GM12878 (cell line): ENCODE measurements around the gene TMEM235. TPM values are rescaled to one million over a fixed set of nuclear protein-coding genes. Genes with fewer than 3 reads are reported as not detected.

Source experiments
- ATAC-seq: fragments of 200-7000 bp; cut with Tn5 transposase; 3 replicates; pipeline ENCODE4 v1.9.1; 2020; ENCODE audit warnings: mild to moderate bottlenecking, moderate library complexity
- BruUV-seq: library from RNA; stranded (reverse); fragments of 400-500 nt; replicated peaks from 2 replicates; lab custom pipeline; 2021; lab: Mats Ljungman, UMichigan
- CTCF ChIA-PET: fragments of 300-600 bp; sonication (Branson Sonifier 250); formaldehyde crosslinking; extraction: SDS; loops from one replicate; lab custom pipeline; 2021; ENCODE audit warnings: inconsistent platforms; lab: Yijun Ruan, JAX
- POLR2A ChIA-PET: fragments of 350-600 bp; formaldehyde crosslinking; extraction: SDS; loops from one replicate; lab custom pipeline; 2021; ENCODE audit warnings: inconsistent platforms; lab: Charles Lee
- RAD21 ChIA-PET: fragments of 300-600 bp; sonication (Branson Sonifier 250); formaldehyde crosslinking; loops from one replicate; lab custom pipeline; 2023; ENCODE audit warnings: antibody characterized with exemption; ENCODE audit not compliant: unreplicated experiment; lab: Charles Lee
- SMC1A ChIA-PET: fragments of 300-600 bp; sonication (Branson Sonifier 250); formaldehyde crosslinking; loops from one replicate; lab custom pipeline; 2023; ENCODE audit not compliant: unreplicated experiment, uncharacterized antibody; lab: Charles Lee
- DNase-seq: peaks from one replicate; pipeline ENCODE4 v3.0.0-alpha.2; 2011; ENCODE audit warnings: low read depth, low spot score
- FAIRE-seq: peaks from 3 replicates; lab custom pipeline; 2011; peaks lifted over from hg19 to GRCh38; lab: Jason Lieb, UNC
- H2AFZ ChIP-seq: 2 replicates; pipeline ENCODE4 v1.6.0; 2011; ENCODE audit warnings: low read depth, low read length, control low read depth; ENCODE audit not compliant: control insufficient read depth
- H3K27ac ChIP-seq: 2 replicates; pipeline ENCODE4 v1.5.1; 2011; ENCODE audit warnings: control low read depth; ENCODE audit not compliant: control insufficient read depth, insufficient read depth
- H3K27me3 ChIP-seq, 2 experiments: replicated peaks in 1 of 2; 2 replicates each; pipeline versions ENCODE4 v1.6.0 to v1.6.1; 2011; ENCODE audit warnings: low read length in 1 of 2; ENCODE audit not compliant: control insufficient read depth in 2 of 2, insufficient read depth in 2 of 2
- H3K36me3 ChIP-seq, 2 experiments: 2 replicates each; pipeline ENCODE4 v1.5.1; 2011; ENCODE audit warnings: low read length in 1 of 2; ENCODE audit not compliant: control insufficient read depth in 2 of 2, insufficient read depth in 2 of 2
- H3K4me1 ChIP-seq: 2 replicates; pipeline ENCODE4 v1.6.1; 2011; ENCODE audit warnings: mild to moderate bottlenecking, low read length, moderate library complexity, mixed read lengths; ENCODE audit not compliant: control insufficient read depth, insufficient read depth
- H3K4me2 ChIP-seq: 2 replicates; pipeline ENCODE4 v1.6.0; 2011; ENCODE audit warnings: control low read depth; ENCODE audit not compliant: control insufficient read depth, insufficient read depth
- H3K4me3 ChIP-seq: fragments of 200-600 bp; sonication (generic); 2 replicates; pipeline ENCODE4 v1.5.1; 2016
- H3K79me2 ChIP-seq: 2 replicates; pipeline ENCODE4 v1.6.0; 2011; ENCODE audit warnings: low read length; ENCODE audit not compliant: control insufficient read depth, insufficient read depth
- H3K9ac ChIP-seq: 2 replicates; pipeline ENCODE4 v1.8.0; 2011; ENCODE audit warnings: low read length, control low read depth, mixed read lengths; ENCODE audit not compliant: control insufficient read depth, insufficient read depth
- H3K9me3 ChIP-seq: replicated peaks from 3 replicates; pipeline ENCODE4 v1.5.1; 2011; ENCODE audit warnings: mild to moderate bottlenecking, low read length; ENCODE audit not compliant: control insufficient read depth, insufficient read depth
- H4K20me1 ChIP-seq: 2 replicates; pipeline ENCODE4 v1.6.0; 2011; ENCODE audit not compliant: control insufficient read depth, insufficient read depth
- BCL11A ChIP-seq: IDR thresholded peaks from 2 replicates; pipeline ENCODE4 v1.6.1; 2011; ENCODE audit warnings: low read depth, low read length
- CHD1 ChIP-seq: IDR thresholded peaks from 2 replicates; pipeline ENCODE4 v1.6.1; 2012; ENCODE audit warnings: low read depth, low read length, improper control_type of control experiment
- CHD2 ChIP-seq: IDR thresholded peaks from 2 replicates; pipeline ENCODE4 v1.6.1; 2011; ENCODE audit warnings: low read depth, low read length, improper control_type of control experiment, borderline replicate concordance
- CTCF ChIP-seq, 3 experiments: IDR thresholded peaks in 2 of 3; conservative IDR thresholded peaks in 1 of 3; 2 replicates each; pipeline ENCODE4 v1.5.1; 2011; ENCODE audit warnings: low read depth in 3 of 3, low read length in 3 of 3, mild to moderate bottlenecking in 3 of 3, control low read depth in 2 of 3, moderate library complexity in 2 of 3, inconsistent platforms in 1 of 3, mixed read lengths in 1 of 3; ENCODE audit not compliant: control insufficient read depth in 2 of 3, insufficient read depth in 1 of 3; ENCODE audit errors: extremely low read depth in 1 of 3
- DPF2 ChIP-seq: fragments of 450-650 bp; IDR thresholded peaks from 2 replicates; pipeline ENCODE4 v1.6.1; 2017; ENCODE audit warnings: mild to moderate bottlenecking
- MTA3 ChIP-seq: IDR thresholded peaks from 2 replicates; pipeline ENCODE4 v1.6.1; 2012; ENCODE audit warnings: low read length, inconsistent platforms, borderline replicate concordance
- NR2C1 ChIP-seq: fragments of 450-650 bp; IDR thresholded peaks from 2 replicates; pipeline ENCODE4 v1.6.1; 2017; ENCODE audit warnings: antibody characterized with exemption, mild to moderate bottlenecking, moderate library complexity
- POU2F2 ChIP-seq: IDR thresholded peaks from 3 replicates; pipeline ENCODE4 v1.6.1; 2011; ENCODE audit warnings: low read depth, mild to moderate bottlenecking, low read length, borderline replicate concordance
- RAD21 ChIP-seq: IDR thresholded peaks from 2 replicates; pipeline ENCODE4 v1.6.1; 2011; ENCODE audit warnings: mild to moderate bottlenecking, low read depth, low read length, moderate library complexity; ENCODE audit not compliant: insufficient read depth
- SKIL ChIP-seq: fragments of 450-650 bp; IDR thresholded peaks from 2 replicates; pipeline ENCODE4 v1.6.1; 2017; ENCODE audit warnings: mild to moderate bottlenecking, low read depth, inconsistent platforms; ENCODE audit not compliant: poor library complexity, severe bottlenecking
- WGBS: methylation state at CpG from one replicate; pipeline ENCODE4 v1.1.6; 2016; ENCODE audit warnings: low lambda C conversion rate; ENCODE audit not compliant: insufficient replicate concordance, insufficient coverage; ENCODE audit errors: missing lambda C conversion rate; 5-methylcytosine and 5-hydroxymethylcytosine counted together
- in situ Hi-C: fragments of 300-500 bp; cut with MboI; formaldehyde crosslinking; loops from 9 replicates; pipeline ENCODE4 v1.14.3; 2018; ENCODE audit warnings: mixed read lengths
- intact Hi-C: fragments of 100-400 bp; cut with micrococcal nuclease; formaldehyde crosslinking; loops from one replicate; pipeline ENCODE4 v1.14.2; 2022; ENCODE audit not compliant: unreplicated experiment
- polyA plus RNA-seq, 11 experiments: library from polyadenylated mRNA; depleted of rRNA in 4 of 11; unstranded in 6 of 11; stranded (reverse) in 5 of 11; fragments of >200 nt; fragmentation: Nextera tagmentation in 4 of 11; fragmentation: Illumina TruSeq in 1 of 11; extraction: Ambion mirVana in 4 of 11; extraction: Trizol in 1 of 11; gene quantifications; 1 replicate in 1 of 11; 2 replicates in 10 of 11; pipeline versions ENCODE4 v1.2.1 to v1.2.3, GENCODE V29; 2011 to 2016; ENCODE audit warnings: inconsistent platforms in 2 of 11, missing spikeins in 2 of 11, low read depth in 1 of 11
- total RNA-seq, 4 experiments: library from RNA; depleted of rRNA in 3 of 4; stranded (reverse); fragments of >200 nt in 3 of 4; fragmentation: Illumina TruSeq in 1 of 4; extraction: Trizol in 1 of 4; gene quantifications; 2 replicates each; pipeline versions ENCODE4 v1.2.1 to v1.2.3, GENCODE V29; 2013 to 2021

TMEM235 gene
- total and polyA plus RNA-seq, 10 of the 15 experiments (the other 5 are each of a cell fraction or from before 2014, with no cell fraction given): not detected

GRCh38 chr17:78249818-78250806 lies 18.7 kb downstream of the TMEM235 start:
- no peak overlapping the region for H3K9ac ChIP-seq
- H3K36me3 ChIP-seq: no peaks in the 10 kb centered on the region
- H3K27me3 ChIP-seq: no peaks in the 10 kb centered on the region; a peak in 1 of 4 replicates
- ChIA-PET POLR2A (interaction anchor here (1.0 to 2.1 kb wide), 4 partner anchors 8 to 231 kb away, joined by 3 to 5 read pairs (median 3); no protein-coding TSS in a partner anchor), RAD21 (interaction anchor here (0.5 to 4.4 kb wide), 27 partner anchors 8 to 292 kb away, joined by 3 to 76 read pairs (median 6); partner anchors contain the start of gene TNRC6C), CTCF (interaction anchor here (0.5 to 5.9 kb wide), 35 partner anchors 8 to 458 kb away, joined by 3 to 82 read pairs (median 5); partner anchors contain the start of genes AFMID, SOCS3 and TMC8), SMC1A (interaction anchor here (1.0 to 4.1 kb wide), 9 partner anchors 12 to 230 kb away, joined by 3 to 47 read pairs (median 11); no protein-coding TSS in a partner anchor)
- H2AFZ ChIP-seq: no peak overlapping the region
- no peak overlapping the region for H3K4me3 ChIP-seq
- no peak overlapping the region for H3K4me2 ChIP-seq
- DNase-seq (no peak), ATAC-seq (no peak), FAIRE-seq (no peak)
- in situ Hi-C loops (no loop called here), intact Hi-C loops (loop anchor here (2.0 to 5.0 kb wide), 4 partner anchors 63 to 229 kb away; partner anchors contain the start of genes AFMID and TK1)
- no peaks in the 10 kb centered on the region for H3K9me3 ChIP-seq
- 49% methylated on average over 20 of the region's 20 CpGs for WGBS
- no peak overlapping the region for H3K27ac ChIP-seq
- H3K4me1 ChIP-seq: peaks cover 29% of the 10 kb centered on the region
- H4K20me1 ChIP-seq: no peaks in the 10 kb centered on the region
- no TSS peak for BruUV-seq
- H3K79me2 ChIP-seq: no peaks in the 10 kb centered on the region
- no peak for TF ChIP-seq CTCF (IDR thresholded peaks at IDR 0.05 in 2 of 3, conservative IDR thresholded peaks at IDR 0.05 in 1 of 3; ENCODE audit: control insufficient read depth in 2 of 3, extremely low read depth in 1 of 3, insufficient read depth in 1 of 3, low read depth in 3 of 3, low read length in 3 of 3)
- TF ChIP-seq CHD1: no peak
- no peak for TF ChIP-seq DPF2
- TF ChIP-seq SKIL: no peak
- TF ChIP-seq POU2F2: no peak
- no peak for TF ChIP-seq MTA3
- TF ChIP-seq BCL11A: no peak
- TF ChIP-seq NR2C1: no peak
- TF ChIP-seq RAD21: no peak
- no peak for TF ChIP-seq CHD2
